ENCODE measurements around the gene TIA1.

- peak in 1 of 6 experiments; percentile 3 for TF ChIP-seq CTCF (IDR thresholded peaks at IDR 0.05)
- no peak for TF ChIP-seq POLR2A (IDR thresholded peaks at IDR 0.05)
These were observed 57.1 kb downstream of the TIA1 start for GRCh38 chr2:70191244-70191735.

All from thyroid gland (tissue), 4 donors.